ENCODE data around the gene TBC1D32. TPM values are rescaled to one million over a fixed set of nuclear protein-coding genes. Genes with fewer than 3 reads are reported as not detected.
"Not testable (repeated sequence)": the region's sequence is repeated elsewhere in the genome, so short reads cannot be mapped to it uniquely, and the experiment has no call there.

Gene TBC1D32
- total RNA-seq, result 1 to 10 TPM; 2.0 to 6.1 (median 4.1) TPM
- polyA plus RNA-seq, result 1 to 10 TPM in 2 of 3 donors, under 1 TPM in 1; 0.60 to 2.1 (median 1.5) TPM

- Histone ChIP-seq H3K36me3 (no peaks in the 10 kb centered on the region), H3K27ac (peak within 1 kb of the TSS; percentile 90 to 94 (median 91)), H3K4me3 (peak within 1 kb of the TSS; percentile 63 to 75 (median 72)), H3K9me3 (no peaks in the 10 kb centered on the region), H3K27me3 (no peaks in the 10 kb centered on the region), H3K4me1 (peaks cover 0 to 6% (median 0%) of the 10 kb centered on the region in 4 donors)
- peak; percentile 95 for DNase-seq
- intact Hi-C loops (cut with DNase I), result no loop called here
- WGBS, 2 donors, result 0 to 1% methylated on average over 52 of the region's 52 CpGs
- peak in 1 of 4 experiments; percentile 13 for TF ChIP-seq CTCF (IDR thresholded peaks at IDR 0.05)
- TF ChIP-seq EP300 (IDR thresholded peaks at IDR 0.05), result no peak
- TF ChIP-seq POLR2A (IDR thresholded peaks at IDR 0.05), result peak in 1 of 2 donors; percentile 21
- peak; percentile 51 to 65 (median 63) for TF ChIP-seq POLR2AphosphoS5 (IDR thresholded peaks at IDR 0.05)
These were observed at the start of gene TBC1D32 for GRCh38 chr6:121334299-121335086. Gene TBC1D32, minus strand, starts transcription at chr6:121334480. Its CDS starts 50 bp downstream, at chr6:121334430.

GRCh38 chr6:121383478-121383877 is 49.2 kb upstream of the TBC1D32 start:
- Histone ChIP-seq H3K27me3 (no peaks in the 10 kb centered on the region), H3K4me3 (no peak overlapping the region), H3K9me3 (no peaks in the 10 kb centered on the region), H3K27ac (no peak overlapping the region), H3K36me3 (no peaks in the 10 kb centered on the region), H3K4me1 (no peaks in the 10 kb centered on the region)
- intact Hi-C loops (cut with DNase I), result no loop called here
- no peak for DNase-seq
- no peak for TF ChIP-seq POLR2A (IDR thresholded peaks at IDR 0.05)
- TF ChIP-seq CTCF (IDR thresholded peaks at IDR 0.05), result no peak
- no peak for TF ChIP-seq POLR2AphosphoS5 (IDR thresholded peaks at IDR 0.05)
- no peak for TF ChIP-seq EP300 (IDR thresholded peaks at IDR 0.05)
- WGBS, 2 donors, result 27 to 55% methylated on average over 2 of the region's 2 CpGs

GRCh38 chr6:121382467-121383121 is 48.3 kb upstream of the TBC1D32 start:
- 27 to 71% methylated on average over 3 of the region's 3 CpGs for WGBS, 2 donors
- TF ChIP-seq POLR2AphosphoS5 (IDR thresholded peaks at IDR 0.05) (no peak), CTCF (IDR thresholded peaks at IDR 0.05) (no peak), POLR2A (IDR thresholded peaks at IDR 0.05) (no peak), EP300 (IDR thresholded peaks at IDR 0.05) (no peak)
- no peak overlapping the region for H3K27ac ChIP-seq
- DNase-seq, result no peak
- no peaks in the 10 kb centered on the region for H3K9me3 ChIP-seq
- no peaks in the 10 kb centered on the region for H3K4me1 ChIP-seq
- no peaks in the 10 kb centered on the region for H3K27me3 ChIP-seq
- H3K4me3 ChIP-seq, result no peak overlapping the region
- H3K36me3 ChIP-seq, result no peaks in the 10 kb centered on the region
- intact Hi-C loops (cut with DNase I), result no loop called here

- no peaks in the 10 kb centered on the region for H3K27me3 ChIP-seq
- no peak overlapping the region for H3K27ac ChIP-seq
- no peak overlapping the region for H3K4me3 ChIP-seq
- H3K4me1 ChIP-seq, result no peaks in the 10 kb centered on the region
- intact Hi-C loops (cut with DNase I), result no loop called here
- WGBS, 2 donors, result 92 to 93% methylated on average over 4 of the region's 4 CpGs
- TF ChIP-seq CTCF (IDR thresholded peaks at IDR 0.05) (no peak), POLR2A (IDR thresholded peaks at IDR 0.05) (no peak), EP300 (IDR thresholded peaks at IDR 0.05) (no peak), POLR2AphosphoS5 (IDR thresholded peaks at IDR 0.05) (no peak)
- H3K36me3 ChIP-seq, result no peaks in the 10 kb centered on the region
- no peak for DNase-seq
- H3K9me3 ChIP-seq, result peaks cover 0 to 4% (median 0%) of the 10 kb centered on the region in 4 donors
These were observed 42.1 kb upstream of the TBC1D32 start for GRCh38 chr6:121376411-121376810.

- H3K4me3 ChIP-seq; DNase-seq; H3K27me3 ChIP-seq; H3K4me1 ChIP-seq; intact Hi-C loops (cut with DNase I); H3K36me3 ChIP-seq; H3K27ac ChIP-seq; H3K9me3 ChIP-seq: not testable (repeated sequence)
- WGBS, 2 donors, result 94 to 100% methylated on average over 1 of the region's 1 CpG
These were observed 39.9 kb upstream of the TBC1D32 start for GRCh38 chr6:121374219-121374618.
